ENCODE results near the gene GCSAM.
"Not testable (repeated sequence)": the region's sequence is repeated elsewhere in the genome, so short reads cannot be mapped to it uniquely, and the experiment has no call there.

The GCSAM gene

DNA sequence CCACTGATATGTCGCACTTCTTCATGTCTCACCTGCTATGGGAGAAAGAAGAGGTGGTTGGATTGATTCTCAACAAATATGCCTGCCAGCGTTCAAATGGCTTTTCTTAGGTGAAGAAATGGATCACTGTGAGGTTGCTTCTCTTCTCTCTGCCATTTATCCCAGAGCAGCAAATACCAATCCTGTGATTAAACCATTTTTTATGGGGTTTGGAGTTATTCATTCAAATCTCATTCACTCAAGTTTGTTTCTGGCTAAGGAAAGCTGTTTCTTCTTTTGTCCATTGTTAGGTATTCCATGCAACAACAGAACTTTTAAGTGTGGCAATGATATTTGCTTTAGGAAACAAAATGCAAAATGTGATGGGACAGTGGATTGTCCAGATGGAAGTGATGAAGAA is 59.0 kb downstream of the GCSAM start:
- DNase-seq (ENCODE audit: low read depth), result no peak

DNA sequence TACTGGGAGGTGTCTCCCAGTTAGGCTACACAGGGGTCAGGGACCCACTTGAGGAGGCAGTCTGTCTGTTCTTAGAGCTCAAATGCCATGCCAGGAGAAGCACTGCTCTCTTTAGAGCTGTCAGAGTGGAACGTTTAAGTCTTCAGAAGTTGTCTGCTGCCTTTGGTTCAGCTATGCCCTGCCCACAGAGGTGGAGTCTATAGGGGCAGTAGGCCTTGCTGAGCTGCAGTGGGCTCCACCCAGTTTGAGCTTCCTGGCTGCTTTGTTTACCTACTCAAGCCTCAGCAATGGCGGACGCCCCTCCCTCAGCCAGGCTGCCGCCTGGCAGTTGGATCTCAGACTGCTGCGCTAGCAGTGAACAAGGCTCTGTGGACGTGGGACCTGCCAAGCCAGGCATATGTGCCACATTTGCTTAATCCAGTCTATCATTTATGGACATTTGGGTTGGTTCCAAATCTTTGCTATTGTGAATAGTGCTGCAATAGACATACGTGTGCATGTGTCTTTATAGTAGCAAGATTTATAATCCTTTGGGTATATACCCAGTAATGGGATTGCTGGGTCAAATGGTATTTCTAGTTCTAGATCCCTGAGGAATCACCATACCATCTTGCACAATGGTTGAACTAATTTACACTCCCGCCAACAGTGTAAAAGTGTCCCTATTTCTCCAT is 60.5 kb downstream of the GCSAM start:
- not testable (repeated sequence) for DNase-seq (ENCODE audit: low read depth)

All from non-pigmented ciliary epithelial cell (primary cell).